HS-5 (cell line): ENCODE data around the gene GMEB2.
"Not testable (repeated sequence)": the region's sequence is repeated elsewhere in the genome, so short reads cannot be mapped to it uniquely, and the experiment has no call there.

Source experiments
- DNase-seq: peaks from one replicate; pipeline ENCODE4 v3.0.0-alpha.2; 2012; ENCODE audit warnings: low read depth

GMEB2 gene

DNA sequence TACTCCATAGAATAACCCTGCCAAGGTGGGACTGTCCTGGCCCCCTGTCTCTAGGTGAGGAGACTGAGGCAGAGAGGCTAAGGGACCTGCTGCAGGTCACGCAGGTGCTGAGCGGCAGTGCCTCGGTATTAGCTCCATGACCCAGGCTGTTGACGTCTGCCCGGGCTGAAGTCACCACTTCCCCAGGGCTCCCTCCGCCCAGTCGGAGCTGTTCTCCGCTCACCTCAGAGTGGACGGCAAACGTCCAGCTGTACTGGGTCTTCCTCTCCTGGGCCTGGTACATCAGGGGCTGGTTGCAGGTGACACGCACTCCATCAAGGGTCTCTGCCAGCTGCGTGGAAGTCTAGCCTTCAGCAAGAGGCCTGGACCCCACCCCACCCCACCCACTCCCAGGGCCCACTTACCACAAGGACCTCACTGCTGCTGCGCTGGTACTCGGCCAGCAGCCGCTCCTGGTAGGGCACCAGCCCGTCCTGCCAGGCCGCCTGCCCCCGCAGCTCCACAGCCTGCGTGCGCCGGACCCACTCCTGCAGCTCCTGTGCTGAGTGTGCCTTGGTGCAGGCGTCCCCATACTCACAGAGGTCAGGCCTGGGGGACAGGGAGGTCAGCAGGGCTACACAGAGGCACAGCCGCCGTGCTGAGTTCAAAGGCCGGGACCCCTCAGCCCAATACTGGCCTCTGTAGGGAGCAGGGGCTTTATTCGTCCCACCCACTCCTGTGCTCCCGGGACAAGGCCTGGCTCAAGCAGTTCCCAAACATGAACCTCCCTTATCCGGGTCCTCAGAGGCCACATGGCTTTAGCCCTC, 56.4 kb downstream of the GMEB2 start:
- DNase-seq: no peak

DNA sequence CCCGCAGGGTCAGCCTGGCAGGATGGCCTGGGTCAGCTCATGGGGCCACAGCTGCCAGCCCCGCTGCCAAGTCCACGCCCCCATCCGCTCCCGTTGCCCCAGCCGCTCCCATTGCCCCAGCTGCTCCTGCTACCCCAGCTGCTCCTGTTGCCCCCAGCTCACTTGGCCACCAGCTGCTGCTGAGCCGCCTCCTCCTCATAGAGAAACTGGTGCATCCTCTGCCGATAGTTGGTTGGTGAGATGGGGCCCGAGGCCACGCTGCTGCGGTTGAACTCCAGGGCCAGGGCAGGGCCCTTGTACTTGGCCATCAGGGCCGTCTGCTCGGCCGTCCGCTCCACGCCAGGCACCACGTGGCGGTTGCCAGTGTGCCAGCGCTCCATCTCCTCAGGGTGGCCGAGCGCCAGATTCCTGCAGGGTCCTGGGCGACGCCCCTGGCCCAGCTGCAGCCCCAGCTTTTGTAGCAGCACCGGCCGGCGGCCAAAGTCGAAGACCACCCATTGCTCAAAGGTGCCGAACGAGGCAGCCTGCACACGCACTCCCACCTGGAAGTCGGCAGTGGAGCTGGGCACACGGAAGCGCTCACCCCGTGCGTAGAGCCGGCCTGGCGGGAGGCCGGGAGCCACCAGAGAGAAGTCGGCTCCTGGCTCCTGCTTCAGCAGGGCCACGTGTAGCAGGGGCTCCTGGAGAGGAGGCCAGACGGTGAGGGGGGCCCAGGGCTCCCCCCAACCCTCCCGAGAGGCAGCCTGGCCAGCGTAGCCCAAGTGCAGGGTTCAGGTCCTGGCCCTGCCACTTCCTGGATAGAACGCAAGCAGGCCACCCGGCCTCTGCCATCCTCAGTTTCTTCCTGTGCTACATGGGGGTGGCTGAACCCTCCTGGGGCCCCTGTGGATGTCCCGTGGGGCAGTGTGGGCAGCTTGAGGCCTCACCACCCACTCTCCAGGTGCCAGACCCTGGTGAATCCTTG, 57.6 kb downstream of the GMEB2 start:
- DNase-seq: no peak

DNA sequence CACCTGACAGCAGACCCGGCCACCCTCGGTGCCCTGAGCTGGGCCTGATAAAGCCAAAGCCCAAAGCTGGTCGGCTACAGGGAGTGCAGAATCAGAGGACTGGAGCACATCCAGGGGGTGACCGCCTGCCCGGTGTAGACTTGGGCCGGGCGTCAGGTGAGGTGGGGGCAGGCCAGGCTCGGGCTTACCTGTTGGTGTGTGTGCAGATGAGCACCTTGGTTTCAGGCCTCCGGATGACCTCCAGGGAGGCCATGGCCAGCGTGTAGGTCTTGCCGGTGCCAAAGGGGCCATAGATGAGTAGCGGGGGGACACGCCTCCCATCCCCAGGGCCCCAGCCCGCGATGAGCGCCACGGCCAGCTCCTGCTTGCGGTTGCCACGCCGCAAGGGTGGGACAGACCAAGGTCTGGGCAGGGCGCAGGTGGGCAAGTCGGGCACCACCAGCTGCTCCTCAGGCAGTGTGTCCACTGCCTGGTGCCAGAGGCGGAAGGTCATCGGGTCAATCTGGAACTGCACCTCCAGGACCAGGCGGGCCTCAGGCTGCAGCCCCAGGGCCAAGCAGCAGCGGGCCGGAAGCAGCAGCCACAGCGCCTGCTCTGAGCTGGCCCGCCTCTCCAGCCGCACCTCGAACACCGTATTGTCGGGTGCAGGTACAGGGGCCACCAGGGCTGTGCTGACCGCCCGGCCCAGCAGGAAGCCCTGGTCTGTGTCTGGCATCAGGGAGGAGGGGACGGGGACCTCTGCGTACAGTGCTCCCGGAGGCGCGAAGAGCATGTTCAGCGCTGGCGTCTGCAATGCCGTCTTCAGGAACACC, 58.5 kb downstream of the GMEB2 start:
- no peak for DNase-seq

DNA sequence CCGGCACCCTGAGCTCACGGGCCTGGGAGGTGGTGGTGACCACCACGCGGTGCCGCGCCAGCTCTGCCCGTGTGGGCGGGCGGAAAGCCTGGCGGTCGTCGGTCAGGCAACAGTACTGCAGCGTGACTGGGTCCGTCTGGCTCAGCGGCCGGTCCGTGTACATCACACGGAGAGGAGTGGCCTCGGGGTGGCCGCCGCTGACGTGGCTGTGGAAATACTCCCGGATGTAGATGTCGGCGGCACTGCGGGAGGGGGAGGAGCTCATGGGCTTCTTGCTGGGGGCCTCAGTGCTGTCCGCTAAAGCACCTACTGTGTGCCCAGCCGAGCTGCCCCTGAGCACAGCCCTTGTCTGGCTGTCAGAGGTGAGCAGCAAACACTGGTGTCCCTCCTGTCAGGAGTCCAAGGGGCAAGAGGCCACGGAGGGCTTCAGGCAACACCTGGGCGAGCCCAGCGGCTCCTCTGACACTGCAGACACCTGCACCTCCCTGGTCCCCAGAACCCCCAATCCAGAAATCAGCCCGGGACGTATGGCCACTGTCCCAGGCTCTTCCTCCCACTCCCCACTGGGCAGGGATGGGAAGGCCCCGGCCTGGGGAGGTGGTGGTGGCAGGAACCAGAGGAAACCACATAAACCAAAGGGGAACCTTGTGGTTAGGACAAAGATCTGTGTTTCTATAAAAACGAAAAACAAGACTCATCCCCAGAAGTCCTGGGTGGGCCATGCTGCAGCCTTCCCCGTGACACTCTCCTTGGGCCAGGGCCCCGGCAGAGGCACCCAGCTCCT, 59.3 kb downstream of the GMEB2 start:
- no peak for DNase-seq

DNA sequence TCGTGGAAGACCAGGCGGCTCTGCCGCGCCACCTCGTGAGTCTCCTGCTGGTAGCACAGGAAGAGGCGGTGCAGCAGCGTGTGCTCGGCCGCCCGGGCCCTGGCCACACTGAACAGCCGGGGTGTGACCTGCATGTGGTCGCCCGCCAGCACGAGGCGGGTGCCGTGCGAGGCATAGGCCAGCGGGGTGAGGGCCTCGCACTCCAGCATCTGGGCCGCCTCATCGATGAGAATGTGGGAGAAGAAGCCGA, 59.8 kb downstream of the GMEB2 start:
- DNase-seq: no peak

DNA sequence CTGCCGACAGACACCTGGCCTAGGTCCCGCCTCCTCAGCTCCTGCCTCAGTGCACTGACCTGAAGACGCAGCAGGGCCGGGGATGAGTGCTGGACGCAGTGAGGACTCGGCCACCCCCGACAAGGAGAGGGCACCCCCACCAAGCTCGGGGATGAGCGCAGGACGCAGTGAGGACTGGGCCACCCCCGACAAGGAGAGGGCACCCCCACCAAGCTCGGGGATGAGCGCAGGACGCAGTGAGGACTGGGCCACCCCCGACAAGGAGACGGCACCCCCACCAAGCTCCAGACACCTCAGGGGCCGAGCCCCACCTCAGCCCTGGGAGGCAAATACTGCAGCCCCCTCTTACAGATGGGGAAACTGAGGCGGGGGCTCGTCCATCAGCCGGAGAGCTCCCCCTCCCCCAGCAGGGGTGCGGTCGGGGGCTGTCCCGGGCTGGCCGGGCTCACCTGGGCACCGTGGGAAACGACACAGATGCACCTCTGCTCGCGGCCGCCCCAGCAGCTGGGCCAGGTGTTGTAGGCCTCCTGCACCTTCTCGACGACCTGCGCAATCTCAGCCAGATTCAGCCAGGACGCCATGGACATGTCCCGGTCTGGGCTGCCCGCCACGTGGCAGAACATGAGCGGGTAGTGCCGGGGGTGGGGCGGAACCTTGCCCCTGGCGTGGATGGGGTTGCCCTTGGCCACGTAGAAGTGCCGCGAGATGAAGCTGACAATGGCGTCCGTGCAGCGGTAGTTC, 60.3 kb downstream of the GMEB2 start:
- no peak for DNase-seq

DNA sequence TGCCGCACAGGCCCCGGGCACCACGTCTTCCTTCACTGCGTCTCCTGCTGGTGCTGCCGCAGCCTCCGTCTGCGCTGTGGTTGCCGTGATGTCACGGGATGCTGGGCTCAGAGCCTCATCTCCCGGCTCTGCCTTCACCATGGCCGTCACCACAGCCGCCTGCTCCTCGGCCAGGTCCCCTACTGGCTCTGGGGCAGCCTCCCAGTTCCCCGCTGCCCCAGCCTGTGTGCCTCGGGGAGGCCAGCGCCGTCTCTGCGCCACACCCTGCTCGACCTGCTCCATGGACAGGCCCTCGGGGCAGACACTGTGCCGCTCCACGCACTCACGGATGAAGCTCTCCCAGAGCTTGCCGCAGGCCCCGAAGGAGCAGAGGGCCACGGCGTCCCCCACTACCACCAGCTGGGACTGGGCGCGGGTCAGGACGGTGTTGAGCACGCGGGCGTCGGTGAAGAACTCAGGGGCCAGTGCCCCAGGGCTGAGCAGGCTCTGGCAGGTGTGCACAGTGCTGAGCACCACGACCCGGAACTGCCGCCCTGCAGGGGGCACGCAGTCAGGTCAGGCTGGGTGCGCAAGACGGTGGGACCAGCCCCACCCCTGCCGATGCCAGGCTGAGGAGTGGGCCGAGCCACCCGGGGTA, 61.1 kb downstream of the GMEB2 start:
- DNase-seq: no peak

DNA sequence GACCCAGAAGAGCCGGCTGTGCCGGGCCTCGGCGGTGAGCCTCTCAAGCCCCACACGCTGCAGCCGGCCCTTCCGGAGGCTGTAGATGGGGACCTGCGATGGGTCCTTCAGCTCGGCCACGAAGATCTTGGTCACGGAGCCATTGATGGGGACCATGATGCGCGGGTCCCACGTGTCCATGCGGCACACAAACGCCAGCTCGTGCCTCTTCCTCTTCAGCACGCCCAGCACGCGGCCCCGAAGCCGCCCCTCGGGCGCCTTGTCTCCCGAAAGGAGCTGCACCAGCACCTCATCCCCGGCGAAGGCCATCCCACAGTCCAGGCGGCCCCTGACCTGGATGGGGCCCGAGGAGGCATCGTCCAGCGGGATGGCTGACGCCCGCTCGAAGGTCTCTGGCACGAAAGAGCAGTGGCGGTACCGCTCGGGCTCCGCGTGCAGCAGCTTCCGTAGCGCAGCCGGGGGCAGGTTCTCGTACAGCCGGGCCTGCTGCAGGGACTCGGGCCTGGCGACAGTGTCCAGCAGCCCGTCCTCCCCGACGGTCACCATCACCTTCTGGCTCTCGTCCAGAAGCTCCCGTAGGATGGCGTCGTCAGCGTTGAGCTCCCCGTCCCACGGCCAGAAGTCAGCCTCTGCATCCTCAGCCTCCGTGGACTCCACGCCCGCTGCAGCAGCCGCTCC, 61.7 kb downstream of the GMEB2 start:
- no peak for DNase-seq

DNA sequence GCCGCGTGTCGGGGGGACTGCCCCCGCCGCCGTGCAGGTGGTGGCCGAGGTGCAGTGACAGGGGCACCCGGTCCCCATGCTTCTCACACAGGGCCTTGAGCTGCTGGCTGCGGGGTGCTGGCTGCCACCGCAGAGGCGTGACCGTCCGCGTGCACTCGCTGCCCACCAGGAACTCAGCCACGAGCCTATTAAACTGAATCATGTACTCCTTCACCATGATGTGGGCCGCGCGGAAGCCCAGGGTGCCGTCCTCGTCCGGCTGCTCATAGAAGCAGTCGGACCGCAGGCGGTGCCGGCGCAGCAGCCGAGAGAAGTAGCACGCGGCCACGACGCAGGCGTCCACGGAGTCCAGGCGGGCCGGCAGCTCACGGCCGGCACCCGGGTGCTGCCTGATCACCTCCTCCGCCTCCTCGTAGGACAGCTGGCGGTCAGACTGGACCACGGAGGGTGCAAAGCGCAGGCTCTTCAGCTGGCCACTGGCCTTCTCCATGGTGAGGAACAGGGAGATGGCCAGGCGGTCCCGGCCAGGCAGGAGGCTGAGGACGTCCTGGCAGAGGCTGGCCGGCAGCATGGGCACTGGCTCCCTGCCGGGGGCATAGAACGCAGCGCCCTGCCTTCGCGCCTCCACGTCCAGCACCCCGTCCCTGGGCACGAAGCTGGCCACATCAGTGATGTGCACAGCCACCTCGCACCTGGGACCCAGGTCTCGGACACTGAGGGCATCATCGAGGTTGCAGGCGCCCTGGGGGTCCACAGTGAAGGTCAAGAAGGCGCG, 62.7 kb downstream of the GMEB2 start:
- no peak for DNase-seq

DNA sequence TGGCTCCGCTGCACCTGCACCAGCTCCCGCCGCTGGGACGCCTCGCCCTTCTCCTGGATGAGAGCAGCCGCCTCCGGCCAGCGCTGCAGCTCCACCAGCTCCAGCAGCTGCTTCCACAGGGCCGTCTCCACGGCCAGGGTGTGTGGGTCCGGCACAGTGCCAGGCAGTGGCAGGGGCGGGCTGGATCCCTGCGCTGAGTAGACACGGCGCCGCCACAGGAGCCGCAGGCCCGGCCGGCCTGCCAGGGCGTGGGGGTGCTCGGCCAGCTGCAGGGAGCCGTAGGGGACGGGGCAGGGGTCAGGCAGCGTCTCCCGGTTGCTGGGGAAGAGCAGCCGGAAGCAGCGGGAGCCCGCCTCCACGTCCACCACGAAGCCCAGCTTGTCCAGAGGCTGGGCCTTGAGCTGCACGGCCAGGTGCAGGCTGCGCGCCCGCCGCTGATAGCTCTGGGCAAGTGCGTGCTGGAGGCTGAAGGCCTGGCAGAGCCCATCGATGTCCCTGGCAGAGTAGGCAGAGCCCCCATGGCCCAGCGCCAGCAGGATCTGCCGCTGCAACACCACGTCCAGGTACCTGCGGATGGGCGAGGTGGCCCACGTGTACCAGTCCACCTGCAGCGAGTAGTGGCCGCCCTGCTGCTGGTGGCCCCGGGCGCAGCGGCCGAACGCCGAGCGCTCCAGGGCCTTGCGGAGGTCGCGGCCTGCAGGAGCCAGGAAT, 63.5 kb downstream of the GMEB2 start:
- DNase-seq: no peak

DNA sequence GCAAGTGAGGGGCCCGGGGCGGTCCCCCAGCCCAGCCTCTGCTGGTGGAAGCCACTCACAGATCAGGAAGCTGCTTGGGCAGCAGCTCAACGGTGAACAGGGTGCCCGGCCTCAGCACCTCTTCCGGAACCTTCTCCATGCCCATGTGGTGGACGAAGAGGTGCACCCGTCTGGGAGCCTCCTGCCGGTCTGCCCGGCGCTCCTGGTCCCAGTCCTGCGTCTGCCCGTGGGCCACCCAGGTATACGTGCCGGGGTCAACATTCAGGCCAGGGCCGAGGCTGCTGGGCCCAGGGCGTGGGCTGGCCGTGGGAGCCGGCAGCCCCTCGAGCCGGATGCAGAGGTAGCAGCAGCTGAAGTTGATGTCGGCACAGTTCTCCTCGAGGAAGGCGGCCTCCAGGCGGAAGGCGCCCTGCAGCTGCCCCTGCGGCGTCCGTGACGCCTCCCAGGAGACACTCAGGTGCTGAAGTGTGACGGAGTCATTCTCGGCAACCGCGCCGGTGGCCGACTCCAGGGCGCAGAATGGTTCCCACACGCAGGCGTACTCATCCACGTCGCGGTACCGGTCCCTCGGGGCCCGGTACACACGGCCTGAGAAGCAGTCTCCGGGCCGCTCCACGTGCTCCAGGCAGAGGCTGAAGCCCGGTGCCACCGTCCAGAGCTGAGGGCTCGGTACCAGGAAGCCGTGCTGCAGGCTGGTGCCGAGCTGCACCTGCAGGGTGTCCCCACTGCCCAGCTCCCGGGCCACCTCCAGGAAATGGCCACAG, 64.3 kb downstream of the GMEB2 start:
- no peak for DNase-seq

DNA sequence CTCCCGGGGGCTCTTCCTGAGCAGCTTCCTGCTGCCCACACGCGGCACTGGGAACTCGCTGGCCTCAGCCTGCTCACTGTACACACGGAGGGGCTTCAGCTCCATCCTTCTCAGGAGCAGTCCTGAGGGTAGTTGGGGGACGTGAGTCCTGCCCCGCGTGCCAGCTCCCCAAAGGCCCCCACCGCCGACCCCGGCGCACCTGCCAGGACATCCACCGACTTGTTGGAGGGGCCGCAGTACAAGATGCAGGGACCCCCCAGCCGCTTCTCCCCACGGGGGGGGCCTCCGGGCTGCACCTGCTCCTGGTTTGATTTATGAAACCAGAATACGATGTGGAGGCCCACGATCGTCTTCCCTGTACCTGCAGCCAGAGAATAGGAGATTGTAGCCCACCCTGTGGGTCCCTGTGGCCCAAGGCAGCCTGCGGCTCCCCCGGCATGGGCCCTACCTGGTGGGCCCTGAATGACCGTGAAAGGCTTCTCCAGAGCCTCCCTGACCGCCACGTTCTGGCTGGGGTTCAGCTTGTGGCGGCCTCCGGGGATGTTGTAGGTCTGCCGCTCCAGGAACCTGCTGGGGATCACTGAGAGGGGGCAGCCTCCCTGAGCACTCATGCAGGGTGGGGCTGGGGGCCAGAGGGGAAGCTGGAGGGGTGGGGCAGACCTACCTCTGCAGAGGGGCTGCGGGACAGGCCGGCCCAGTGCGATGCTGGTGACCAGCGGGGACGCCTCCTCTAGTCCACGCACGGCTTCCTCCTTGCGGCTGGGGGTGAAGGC, 65.1 kb downstream of the GMEB2 start:
- DNase-seq: no peak

DNA sequence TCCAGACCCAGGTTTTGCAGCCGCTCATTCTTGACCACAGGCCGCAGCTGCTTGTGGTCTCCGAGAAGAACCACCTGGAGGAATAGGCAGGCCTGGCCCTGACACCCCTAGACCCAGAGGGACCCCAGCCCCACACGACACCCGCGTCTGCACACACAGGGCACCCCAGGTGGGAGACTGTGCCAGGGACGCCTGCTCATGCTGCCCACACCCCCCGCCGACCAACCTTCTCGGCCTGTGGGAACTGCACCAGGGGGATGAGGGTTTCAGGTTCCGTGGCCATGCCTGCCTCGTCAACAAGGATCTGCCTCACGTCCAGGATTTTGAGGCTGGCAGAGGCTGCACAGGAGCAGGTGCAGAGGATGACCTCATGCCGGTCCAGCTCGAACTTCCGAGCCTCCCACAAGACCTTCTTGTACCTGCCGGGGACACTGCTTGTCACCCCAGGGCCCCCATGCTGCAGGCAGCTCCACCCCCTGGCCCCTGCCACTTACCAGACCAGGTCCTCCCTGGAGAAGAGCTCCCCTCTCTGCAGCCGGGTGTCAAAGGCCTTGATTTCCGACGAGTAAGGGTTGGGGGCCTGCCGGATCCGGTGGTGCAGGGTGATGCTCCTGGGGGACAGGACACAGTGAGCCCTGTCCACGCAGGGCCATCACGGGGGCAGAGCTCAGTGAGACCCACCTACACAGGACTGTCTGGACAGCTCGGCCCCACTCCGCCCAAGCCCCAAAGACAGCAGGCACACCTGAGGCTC, 65.9 kb downstream of the GMEB2 start:
- no peak for DNase-seq

DNA sequence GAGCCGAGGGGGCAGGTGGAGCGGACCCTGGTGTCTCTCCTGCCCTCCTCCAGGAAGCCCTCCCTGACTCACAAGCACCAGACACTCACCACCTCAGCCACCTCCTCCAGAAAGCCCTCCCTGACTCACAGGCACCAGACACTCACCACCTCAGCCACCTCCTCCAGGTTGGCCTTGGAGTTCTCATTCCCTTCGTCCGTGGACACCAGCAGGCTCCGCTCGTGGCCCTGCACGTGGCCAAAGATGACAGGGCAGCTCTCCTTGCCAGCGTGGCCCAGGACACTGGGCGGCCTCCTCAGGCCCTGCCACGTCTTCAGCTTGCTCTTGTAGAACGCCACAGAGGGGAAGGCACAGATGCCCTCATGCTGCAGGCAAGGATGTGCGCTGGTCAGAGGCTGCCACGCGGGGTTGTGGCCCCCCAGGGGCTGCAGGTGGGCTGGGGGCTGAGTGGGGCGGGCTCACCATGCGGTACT, 66.5 kb downstream of the GMEB2 start:
- no peak for DNase-seq

DNA sequence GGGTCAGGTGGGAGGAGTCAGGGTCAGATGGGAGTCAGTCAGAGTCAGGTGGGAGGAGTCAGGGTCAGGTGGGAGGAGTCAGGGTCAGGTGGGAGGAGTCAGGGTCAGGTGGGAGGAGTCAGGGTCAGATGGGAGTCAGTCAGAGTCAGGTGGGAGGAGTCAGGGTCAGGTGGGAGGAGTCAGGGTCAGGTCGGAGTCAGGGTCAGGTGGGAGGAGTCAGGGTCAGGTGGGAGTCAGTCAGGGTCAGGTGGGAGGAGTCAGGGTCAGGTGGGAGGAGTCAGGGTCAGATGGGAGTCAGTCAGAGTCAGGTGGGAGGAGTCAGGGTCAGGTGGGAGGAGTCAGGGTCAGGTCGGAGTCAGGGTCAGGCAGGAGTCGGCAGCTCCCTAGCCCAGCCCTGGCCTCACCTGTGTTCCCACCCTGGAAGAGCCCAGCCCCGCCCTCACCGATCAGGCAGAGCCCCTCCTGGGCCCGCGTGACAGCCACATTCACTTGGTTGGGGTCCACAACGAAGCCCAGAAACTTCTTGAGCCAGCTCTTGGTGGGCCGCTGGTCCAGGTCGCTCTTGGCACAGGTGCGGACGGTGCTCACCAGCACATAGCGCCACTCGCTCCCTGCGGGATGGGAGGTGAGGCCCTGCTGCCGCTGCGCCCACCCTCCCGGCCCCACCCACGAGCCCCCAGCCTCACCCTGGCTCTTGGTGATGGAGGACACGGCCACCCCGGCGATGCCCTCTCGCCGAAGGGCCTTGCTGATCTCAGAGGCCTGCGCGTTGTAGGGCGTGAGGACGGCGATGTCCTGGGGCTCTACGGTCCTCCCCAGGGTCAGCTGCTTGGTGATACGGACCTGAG, 67.2 kb downstream of the GMEB2 start:
- not testable (repeated sequence) for DNase-seq
